Lung (tissue), 12 donors: Measurements from ENCODE around the gene SEMA4D. TPM values are rescaled to one million over a fixed set of nuclear protein-coding genes. Genes with fewer than 3 reads are reported as not detected.
A peak's percentile ranks its signal among the peaks of the same experiment; 100 is the strongest.

ENCODE experiments used
- ATAC-seq: fragments of 200-7000 bp; cut with Tn5 transposase; one replicate; pipeline ENCODE4 v1.9.1; 2020; ENCODE audit warnings: moderate number of reproducible peaks; ENCODE audit not compliant: insufficient read depth, low FRiP score
- DNase-seq, 3 donors: peaks; one replicate each; pipeline ENCODE4 v3.0.0-alpha.2; 2013 to 2017
- H3K27ac ChIP-seq, 2 donors: one replicate each; pipeline ENCODE4 v1.5.1; 2013; ENCODE audit warnings: mild to moderate bottlenecking in 2 of 2, moderate library complexity in 2 of 2, control low read depth in 1 of 2, inconsistent platforms in 1 of 2, low read depth in 1 of 2, low read length in 1 of 2
- H3K27me3 ChIP-seq, 3 donors: one replicate each; pipeline ENCODE4 v1.5.1; 2013; ENCODE audit warnings: low read length in 2 of 3; ENCODE audit not compliant: control insufficient read depth in 3 of 3, insufficient read depth in 3 of 3
- H3K36me3 ChIP-seq, 4 donors: one replicate each; pipeline ENCODE4 v1.5.1; 2013; ENCODE audit warnings: low read length in 4 of 4, mild to moderate bottlenecking in 1 of 4, moderate library complexity in 1 of 4; ENCODE audit not compliant: control insufficient read depth in 4 of 4, insufficient read depth in 4 of 4
- H3K4me1 ChIP-seq, 5 donors: one replicate each; pipeline ENCODE4 v1.5.1; 2013; ENCODE audit warnings: low read length in 5 of 5, mild to moderate bottlenecking in 2 of 5, moderate library complexity in 1 of 5; ENCODE audit not compliant: control insufficient read depth in 5 of 5, insufficient read depth in 5 of 5
- H3K4me3 ChIP-seq: one replicate; pipeline ENCODE4 v1.5.1; 2013; ENCODE audit warnings: mild to moderate bottlenecking, control low read depth, moderate library complexity
- H3K9ac ChIP-seq, 2 donors: one replicate each; pipeline ENCODE4 v1.5.1; 2013; ENCODE audit warnings: low read length in 2 of 2, control low read depth in 1 of 2; ENCODE audit not compliant: insufficient read depth in 1 of 2
- H3K9me3 ChIP-seq, 4 donors: one replicate each; pipeline ENCODE4 v1.5.1; 2013; ENCODE audit warnings: low read length in 3 of 4, mild to moderate bottlenecking in 1 of 4, moderate library complexity in 1 of 4; ENCODE audit not compliant: control insufficient read depth in 4 of 4, insufficient read depth in 3 of 4
- CTCF ChIP-seq: IDR thresholded peaks from 2 replicates; pipeline ENCODE4 v1.5.1; 2012; ENCODE audit warnings: mild to moderate bottlenecking; ENCODE audit errors: control extremely low read depth, extremely low read depth
- WGBS, 2 donors: extraction: QIAGEN DNeasy Blood & Tissue Kit; methylation state at CpG; one replicate each; pipeline ENCODE4 v1.1.7; 2013; 5-methylcytosine and 5-hydroxymethylcytosine counted together
- polyA plus RNA-seq, 2 donors: library from polyadenylated mRNA; stranded (reverse); fragments of 200-250 nt; gene quantifications; one replicate each; pipeline ENCODE4 v1.2.1, GENCODE V29; 2013
- total RNA-seq, 2 donors: library from RNA; depleted of rRNA in 1 of 2; stranded (reverse); fragments of >200 nt in 1 of 2; gene quantifications; one replicate each; pipeline ENCODE4 v1.2.1, GENCODE V29; 2014 to 2021
- donor health status: control.
- donor health status: control.
- donor health status: Bipolar disorder and iron deficiency.
- donor health status: healthy.
- donor health status: DM: yes; HTN: yes; CAD: no.

Gene SEMA4D
- total and polyA plus RNA-seq, 4 donors: 6.7 to 61.5 (median 29.0) TPM

GRCh38 chr9:89441986-89442385 lies 55.9 kb downstream of the SEMA4D start:
- no peak for DNase-seq
- peaks cover 0 to 39% (median 24%) of the 10 kb centered on the region in 5 donors for H3K4me1 ChIP-seq

GRCh38 chr9:89441655-89441970 lies 56.3 kb downstream of the SEMA4D start:
- peaks cover 0 to 39% (median 27%) of the 10 kb centered on the region in 5 donors for H3K4me1 ChIP-seq
- peak in 2 of 3 donors; percentile 44 to 46 for DNase-seq

More at GRCh38 chr9:89441986-89442385, 55.9 kb downstream of the SEMA4D start:
- ATAC-seq: no peak
- Histone ChIP-seq H3K9me3 (no peaks in the 10 kb centered on the region), H3K27ac (no peak overlapping the region), H3K4me3 (no peak overlapping the region), H3K36me3 (peaks cover 0 to 3% (median 0%) of the 10 kb centered on the region in 4 donors), H3K27me3 (no peaks in the 10 kb centered on the region), H3K9ac (no peak overlapping the region)
- 73 to 80% methylated on average over 8 of the region's 8 CpGs for WGBS, 2 donors
- no peak for TF ChIP-seq CTCF

GRCh38 chr9:89440951-89441654 lies 56.8 kb downstream of the SEMA4D start:
- ATAC-seq: peak; percentile 16
- TF ChIP-seq CTCF: no peak
- H3K4me3 ChIP-seq: no peak overlapping the region
- DNase-seq: peak; percentile 44 to 72 (median 49)
- WGBS, 2 donors: 71 to 92% methylated on average over 16 of the region's 16 CpGs
- H3K36me3 ChIP-seq: peaks cover 0 to 3% (median 0%) of the 10 kb centered on the region in 4 donors
- H3K4me1 ChIP-seq: peaks cover 0 to 39% (median 27%) of the 10 kb centered on the region in 5 donors
- no peak overlapping the region for H3K9ac ChIP-seq
- no peaks in the 10 kb centered on the region for H3K27me3 ChIP-seq
- H3K27ac ChIP-seq: peak overlapping the region in 1 of 2 donors; percentile 62
- H3K9me3 ChIP-seq: no peaks in the 10 kb centered on the region

More at GRCh38 chr9:89441655-89441970, 56.3 kb downstream of the SEMA4D start:
- H3K36me3 ChIP-seq: peaks cover 0 to 3% (median 0%) of the 10 kb centered on the region in 4 donors
- no peak overlapping the region for H3K9ac ChIP-seq
- peak overlapping the region in 1 of 2 donors; percentile 62 for H3K27ac ChIP-seq
- no peaks in the 10 kb centered on the region for H3K27me3 ChIP-seq
- no peak for TF ChIP-seq CTCF
- ATAC-seq: no peak
- H3K4me3 ChIP-seq: no peak overlapping the region
- WGBS, 2 donors: 64 to 80% methylated on average over 3 of the region's 3 CpGs
- no peaks in the 10 kb centered on the region for H3K9me3 ChIP-seq
